GM21447 (cell line): ENCODE measurements around the gene SLC48A1.

Source experiments
- ATAC-seq: cut with Tn5 transposase; IDR thresholded peaks from one replicate; pipeline ENCODE4 v1.9.1; 2021; ENCODE audit not compliant: unreplicated experiment

SLC48A1 gene

GRCh38 chr12:47744005-47744651 lies 28.9 kb upstream of the SLC48A1 start:
- ATAC-seq = no peak

- ATAC-seq = no peak
Observed at GRCh38 chr12:47744778-47745436, 28.1 kb upstream of the SLC48A1 start.

GRCh38 chr12:47745485-47746041 lies 27.5 kb upstream of the SLC48A1 start:
- no peak for ATAC-seq

- ATAC-seq = no peak
Observed at GRCh38 chr12:47746073-47746472, 27.0 kb upstream of the SLC48A1 start.

- no peak for ATAC-seq
Observed at GRCh38 chr12:47746523-47746922, 26.5 kb upstream of the SLC48A1 start.

- no peak for ATAC-seq
Observed at GRCh38 chr12:47747126-47747525, 25.9 kb upstream of the SLC48A1 start.

- no peak for ATAC-seq
Observed at GRCh38 chr12:47747596-47748506, 25.2 kb upstream of the SLC48A1 start.

- no peak for ATAC-seq
Observed at GRCh38 chr12:47748507-47748828, 24.6 kb upstream of the SLC48A1 start.

GRCh38 chr12:47748899-47749298 lies 24.1 kb upstream of the SLC48A1 start:
- ATAC-seq = no peak

GRCh38 chr12:47750229-47750798 lies 22.7 kb upstream of the SLC48A1 start:
- ATAC-seq = no peak

- ATAC-seq = no peak
Observed at GRCh38 chr12:47750916-47751470, 22.0 kb upstream of the SLC48A1 start.

GRCh38 chr12:47751561-47751960 lies 21.5 kb upstream of the SLC48A1 start:
- no peak for ATAC-seq

GRCh38 chr12:47752121-47752520 lies 20.9 kb upstream of the SLC48A1 start:
- no peak for ATAC-seq

- ATAC-seq = no peak
Observed at GRCh38 chr12:47752552-47752951, 20.5 kb upstream of the SLC48A1 start.

- ATAC-seq = no peak
Observed at GRCh38 chr12:47753021-47754001, 19.7 kb upstream of the SLC48A1 start.

- no peak for ATAC-seq
Observed at GRCh38 chr12:47754126-47754525, 18.9 kb upstream of the SLC48A1 start.

GRCh38 chr12:47754881-47755280 lies 18.2 kb upstream of the SLC48A1 start:
- ATAC-seq = peak; percentile 19

GRCh38 chr12:47755655-47756562 lies 17.1 kb upstream of the SLC48A1 start:
- peak; percentile 71 for ATAC-seq

- no peak for ATAC-seq
Observed at GRCh38 chr12:47757364-47757839, 15.6 kb upstream of the SLC48A1 start.
